Measurements from ENCODE around the gene DDX60. TPM values are rescaled to one million over a fixed set of nuclear protein-coding genes. Genes with fewer than 3 reads are reported as not detected.
"Not testable (repeated sequence)": the region's sequence is repeated elsewhere in the genome, so short reads cannot be mapped to it uniquely, and the experiment has no call there.

The DDX60 gene
- polyA plus RNA-seq, 1 of the 3 experiments (the other 2 are of a cell fraction) = 2.7 TPM

- TF ChIP-seq FOXM1 (IDR thresholded peaks at IDR 0.05; ENCODE audit: low read depth) = no peak
- TF ChIP-seq EP300 (IDR thresholded peaks at IDR 0.05; ENCODE audit: borderline replicate concordance in 1 of 2, low read depth in 1 of 2, low read length in 1 of 2) = no peak
- no peak for TF ChIP-seq CHD2 (IDR thresholded peaks at IDR 0.05; ENCODE audit: low read length, partially characterized antibody)
- no peak for TF ChIP-seq REST (IDR thresholded peaks at IDR 0.05; ENCODE audit: low read depth, low read length)
- no peak for TF ChIP-seq FOXJ3 (CRISPR knock-in tag; IDR thresholded peaks at IDR 0.05)
- no peak for TF ChIP-seq ELF1 (IDR thresholded peaks at IDR 0.05)
- no peak for TF ChIP-seq GABPA (IDR thresholded peaks at IDR 0.05; ENCODE audit: low read depth)
- TF ChIP-seq RFX5 (IDR thresholded peaks at IDR 0.05; ENCODE audit: low read length) = no peak
These were observed 15.5 kb upstream of the DDX60 start (continued) for GRCh38 chr4:168334053-168334452.

GRCh38 chr4:168330575-168330974 is 12.0 kb upstream of the DDX60 start:
- WGBS (ENCODE audit: low lambda C conversion rate) = 36% methylated on average over 3 of the region's 3 CpGs
- H3K4me2 ChIP-seq; H3K9me2 ChIP-seq; H3K9ac ChIP-seq; H3K27ac ChIP-seq (ENCODE audit: low read depth in 2 of 2, low read length in 1 of 2); H3K4me3 ChIP-seq (ENCODE audit: low read depth in 2 of 2, low read length in 1 of 2); H3K9me3 ChIP-seq; H3K4me1 ChIP-seq (ENCODE audit: control insufficient read depth in 1 of 2, insufficient read depth in 2 of 2, low read depth in 1 of 2, low read length in 1 of 2); H2AFZ ChIP-seq (ENCODE audit: low read depth); POLR2A ChIA-PET; DNase-seq; H3K27me3 ChIP-seq (ENCODE audit: insufficient read depth); H3F3A ChIP-seq (replicated peaks; ENCODE audit: insufficient read depth); H4K20me1 ChIP-seq (ENCODE audit: insufficient read depth); H3K79me2 ChIP-seq (ENCODE audit: insufficient read depth); H3K36me3 ChIP-seq (replicated peaks in 1 of 2; ENCODE audit: control insufficient read depth in 1 of 2, insufficient read depth in 2 of 2, low read length in 1 of 2): not testable (repeated sequence)
- CTCF ChIA-PET = interaction anchor here (1.7 kb wide), 1 partner anchor 12 kb away, joined by 4 read pairs; the partner anchor contains the start of gene DDX60

- POLR2A ChIA-PET = no interaction called here
- TF ChIP-seq TEAD4 (IDR thresholded peaks at IDR 0.05; ENCODE audit: borderline replicate concordance, insufficient read depth) (no peak), EP300 (IDR thresholded peaks at IDR 0.05; ENCODE audit: borderline replicate concordance in 1 of 2, low read depth in 1 of 2, low read length in 1 of 2) (no peak), GABPA (IDR thresholded peaks at IDR 0.05; ENCODE audit: low read depth) (no peak), USF2 (IDR thresholded peaks at IDR 0.05; ENCODE audit: borderline replicate concordance, low read depth, low read length) (no peak), TCF12 (IDR thresholded peaks at IDR 0.05) (no peak), MAX (IDR thresholded peaks at IDR 0.05; ENCODE audit: low read depth) (no peak), CTCF (IDR thresholded peaks at IDR 0.05) (no peak), EZH2phosphoT487 (IDR thresholded peaks at IDR 0.05; ENCODE audit: borderline replicate concordance, low read depth) (no peak), FOXJ3 (CRISPR knock-in tag; IDR thresholded peaks at IDR 0.05) (no peak), ELF1 (IDR thresholded peaks at IDR 0.05) (no peak), RCOR1 (IDR thresholded peaks at IDR 0.05; ENCODE audit: low read length) (no peak), GATA2 (CRISPR knock-in tag; IDR thresholded peaks at IDR 0.05) (no peak), YY1 (IDR thresholded peaks at IDR 0.05; ENCODE audit: low read depth) (no peak), MEF2A (IDR thresholded peaks at IDR 0.05; ENCODE audit: borderline replicate concordance, low read depth) (no peak)
These were observed 7.0 kb upstream of the DDX60 start for GRCh38 chr4:168325591-168325990.

More at GRCh38 chr4:168325591-168325990, 7.0 kb upstream of the DDX60 start:
- Histone ChIP-seq H3K9ac (no peak overlapping the region), H3K4me2 (no peak overlapping the region), H3K27ac (ENCODE audit: low read depth in 2 of 2, low read length in 1 of 2) (no peak overlapping the region), H3K27me3 (ENCODE audit: insufficient read depth) (no peaks in the 10 kb centered on the region), H3K9me3 (no peaks in the 10 kb centered on the region), H2AFZ (ENCODE audit: low read depth) (no peak overlapping the region), H3K79me2 (ENCODE audit: insufficient read depth) (no peaks in the 10 kb centered on the region), H3K9me2 (no peaks in the 10 kb centered on the region), H3K36me3 (replicated peaks in 1 of 2; ENCODE audit: control insufficient read depth in 1 of 2, insufficient read depth in 2 of 2, low read length in 1 of 2) (no peaks in the 10 kb centered on the region), H3K4me1 (ENCODE audit: control insufficient read depth in 1 of 2, insufficient read depth in 2 of 2, low read depth in 1 of 2, low read length in 1 of 2) (no peaks in the 10 kb centered on the region), H3F3A (replicated peaks; ENCODE audit: insufficient read depth) (no peaks in the 10 kb centered on the region), H4K20me1 (ENCODE audit: insufficient read depth) (no peaks in the 10 kb centered on the region), H3K4me3 (ENCODE audit: low read depth in 2 of 2, low read length in 1 of 2) (no peak overlapping the region)
- CTCF ChIA-PET = no interaction called here
- no peak for DNase-seq
- WGBS (ENCODE audit: low lambda C conversion rate) = 86% methylated on average over 4 of the region's 4 CpGs
